ENCODE results near the gene TRPM8.

- no peak for TF ChIP-seq TAF1 (IDR thresholded peaks at IDR 0.05; ENCODE audit: borderline replicate concordance, insufficient read depth, low read length)
- TF ChIP-seq POLR2AphosphoS5 (IDR thresholded peaks at IDR 0.05; ENCODE audit: low read depth, low read length): no peak
- TF ChIP-seq SIN3A (IDR thresholded peaks at IDR 0.05; ENCODE audit: borderline replicate concordance, insufficient read depth, low read length): no peak
- TF ChIP-seq REST (IDR thresholded peaks at IDR 0.05; ENCODE audit: insufficient read depth in 1 of 2, low read depth in 2 of 2, low read length in 2 of 2): no peak
- no peak for TF ChIP-seq FOXP2 (optimal IDR thresholded peaks at IDR 0.05; ENCODE audit: borderline replicate concordance, extremely low read depth, extremely low read length, insufficient read depth)
These were observed 77.0 kb downstream of the TRPM8 start for GRCh38 chr2:233994151-233994550.

Data from PFSK-1 (cell line).